ENCODE data around the gene TOPORS.
A peak's percentile ranks its signal among the peaks of the same experiment; 100 is the strongest.

TOPORS gene

GRCh38 chr9:32566770-32567169, 14.4 kb upstream of the TOPORS start:
- no peak for TF ChIP-seq CTCF (IDR thresholded peaks at IDR 0.05; ENCODE audit: insufficient read depth, low read depth, low read length, missing control alignments)
- no peak for DNase-seq (ENCODE audit: low read depth)
- H3K4me3 ChIP-seq (ENCODE audit: low read length): no peak overlapping the region

GRCh38 chr9:32565967-32566366, 13.6 kb upstream of the TOPORS start:
- no peak overlapping the region for H3K4me3 ChIP-seq (ENCODE audit: low read length)
- no peak for TF ChIP-seq CTCF (IDR thresholded peaks at IDR 0.05; ENCODE audit: insufficient read depth, low read depth, low read length, missing control alignments)
- no peak for DNase-seq (ENCODE audit: low read depth)

- no peak for DNase-seq (ENCODE audit: low read depth)
- H3K4me3 ChIP-seq (ENCODE audit: low read length): no peak overlapping the region
- TF ChIP-seq CTCF (IDR thresholded peaks at IDR 0.05; ENCODE audit: insufficient read depth, low read depth, low read length, missing control alignments): no peak
Measured at GRCh38 chr9:32558408-32558934, 6.1 kb upstream of the TOPORS start.

- no peak overlapping the region for H3K4me3 ChIP-seq (ENCODE audit: low read length)
- DNase-seq (ENCODE audit: low read depth): no peak
- TF ChIP-seq CTCF (IDR thresholded peaks at IDR 0.05; ENCODE audit: insufficient read depth, low read depth, low read length, missing control alignments): no peak
Measured at GRCh38 chr9:32554591-32554990, 2.2 kb upstream of the TOPORS start.

- DNase-seq (ENCODE audit: low read depth): no peak
- H3K4me3 ChIP-seq (ENCODE audit: low read length): no peak overlapping the region
- no peak for TF ChIP-seq CTCF (IDR thresholded peaks at IDR 0.05; ENCODE audit: insufficient read depth, low read depth, low read length, missing control alignments)
Measured at GRCh38 chr9:32554107-32554506, 1.7 kb upstream of the TOPORS start.

GRCh38 chr9:32551276-32552051, 922 bp downstream of the TOPORS start:
- TF ChIP-seq CTCF (IDR thresholded peaks at IDR 0.05; ENCODE audit: insufficient read depth, low read depth, low read length, missing control alignments): no peak
- H3K4me3 ChIP-seq (ENCODE audit: low read length): peak overlapping the region; percentile 63
- peak; percentile 45 for DNase-seq (ENCODE audit: low read depth)

Measured in epithelial cell of esophagus (primary cell).